GM19372 (cell line): ENCODE data around the gene ZNF687.

ENCODE experiments used
- ATAC-seq: cut with Tn5 transposase; IDR thresholded peaks from one replicate; pipeline ENCODE4 v1.9.1; 2021; ENCODE audit warnings: mild to moderate bottlenecking, low read depth, moderate library complexity; ENCODE audit not compliant: unreplicated experiment

Gene ZNF687

GRCh38 chr1:151281225-151281968, 702 bp upstream of the ZNF687 start:
- ATAC-seq, result peak; percentile 34

GRCh38 chr1:151282883-151283725, 1.0 kb downstream of the ZNF687 start:
- no peak for ATAC-seq

- no peak for ATAC-seq
Measured at GRCh38 chr1:151284013-151284577, 2.0 kb downstream of the ZNF687 start.

GRCh38 chr1:151286619-151287340, 4.7 kb downstream of the ZNF687 start:
- no peak for ATAC-seq

GRCh38 chr1:151287341-151287699, 5.2 kb downstream of the ZNF687 start:
- no peak for ATAC-seq

GRCh38 chr1:151287767-151288500, 5.8 kb downstream of the ZNF687 start:
- no peak for ATAC-seq

GRCh38 chr1:151288502-151288901, 6.4 kb downstream of the ZNF687 start:
- no peak for ATAC-seq

- no peak for ATAC-seq
Measured at GRCh38 chr1:151289080-151289935, 7.2 kb downstream of the ZNF687 start.

- no peak for ATAC-seq
Measured at GRCh38 chr1:151289991-151290708, 8.1 kb downstream of the ZNF687 start.

GRCh38 chr1:151290709-151291303, 8.7 kb downstream of the ZNF687 start:
- no peak for ATAC-seq

GRCh38 chr1:151292207-151293030, 10.3 kb downstream of the ZNF687 start:
- ATAC-seq, result no peak

GRCh38 chr1:151293093-151293492, 11.0 kb downstream of the ZNF687 start:
- no peak for ATAC-seq

GRCh38 chr1:151294742-151295462, 12.8 kb downstream of the ZNF687 start:
- ATAC-seq, result no peak

GRCh38 chr1:151309811-151310323, 27.8 kb downstream of the ZNF687 start:
- no peak for ATAC-seq

GRCh38 chr1:151311011-151311410, 28.9 kb downstream of the ZNF687 start:
- ATAC-seq, result no peak

- no peak for ATAC-seq
Measured at GRCh38 chr1:151311589-151312331, 29.7 kb downstream of the ZNF687 start.
